Pulmonary artery endothelial cell (primary cell): ENCODE measurements around the gene SLC15A3. TPM values are rescaled to one million over a fixed set of nuclear protein-coding genes. Genes with fewer than 3 reads are reported as not detected.

Source experiments
- DNase-seq: peaks from one replicate; pipeline ENCODE4 v3.0.0-alpha.2; 2011; ENCODE audit warnings: low read depth, low spot score
- total RNA-seq: library from RNA; depleted of rRNA; stranded (reverse); fragments of >200 nt; gene quantifications from 2 replicates; pipeline ENCODE4 v1.2.3, GENCODE V29; 2014

The SLC15A3 gene
- total RNA-seq, 1 donor from 2014 or later, result 6.6 TPM

GRCh38 chr11:60946601-60947264 is 5.2 kb downstream of the SLC15A3 start:
- no peak for DNase-seq

- no peak for DNase-seq
Measured at GRCh38 chr11:60945295-60945667, 6.7 kb downstream of the SLC15A3 start.

- no peak for DNase-seq
Measured at GRCh38 chr11:60944490-60945294, 7.3 kb downstream of the SLC15A3 start.

- no peak for DNase-seq
Measured at GRCh38 chr11:60942970-60943565, 8.9 kb downstream of the SLC15A3 start.

- DNase-seq, result no peak
Measured at GRCh38 chr11:60942219-60942618, 9.8 kb downstream of the SLC15A3 start.

GRCh38 chr11:60941371-60942119 is 10.4 kb downstream of the SLC15A3 start:
- no peak for DNase-seq

- no peak for DNase-seq
Measured at GRCh38 chr11:60939855-60940254, 12.1 kb downstream of the SLC15A3 start.

GRCh38 chr11:60939301-60939700 is 12.7 kb downstream of the SLC15A3 start:
- DNase-seq, result no peak

GRCh38 chr11:60938500-60938899 is 13.5 kb downstream of the SLC15A3 start:
- no peak for DNase-seq

GRCh38 chr11:60937811-60938210 is 14.2 kb downstream of the SLC15A3 start:
- DNase-seq, result no peak

GRCh38 chr11:60937144-60937527 is 14.8 kb downstream of the SLC15A3 start:
- no peak for DNase-seq

- no peak for DNase-seq
Measured at GRCh38 chr11:60936467-60937143, 15.4 kb downstream of the SLC15A3 start.

GRCh38 chr11:60935676-60936442 is 16.1 kb downstream of the SLC15A3 start:
- no peak for DNase-seq

- DNase-seq, result no peak
Measured at GRCh38 chr11:60934790-60935605, 17.0 kb downstream of the SLC15A3 start.

- no peak for DNase-seq
Measured at GRCh38 chr11:60934124-60934789, 17.7 kb downstream of the SLC15A3 start.

- no peak for DNase-seq
Measured at GRCh38 chr11:60933416-60934123, 18.4 kb downstream of the SLC15A3 start.

GRCh38 chr11:60932605-60933356 is 19.2 kb downstream of the SLC15A3 start:
- DNase-seq, result no peak

- DNase-seq, result no peak
Measured at GRCh38 chr11:60931917-60932316, 20.1 kb downstream of the SLC15A3 start.
